ENCODE data around the gene KIAA0513.

GRCh38 chr16:85015481-85016187, 12.0 kb upstream of the KIAA0513 start:
- TF ChIP-seq MAX (IDR thresholded peaks at IDR 0.05) = no peak
- no peak for TF ChIP-seq EZH2 (IDR thresholded peaks at IDR 0.05)
- TF ChIP-seq REST (IDR thresholded peaks at IDR 0.05; ENCODE audit: low read depth) = no peak
- no peak for TF ChIP-seq CTCF (IDR thresholded peaks at IDR 0.05 in 2 of 3, conservative IDR thresholded peaks at IDR 0.05 in 1 of 3; ENCODE audit: borderline replicate concordance in 1 of 3, insufficient read depth in 1 of 3, low read depth in 2 of 3, low read length in 2 of 3)
- TF ChIP-seq YY1 (IDR thresholded peaks at IDR 0.05; ENCODE audit: extremely low read depth, insufficient replicate concordance, low read depth, low read length) = no peak
